Choroid plexus epithelial cell (primary cell): Measurements from ENCODE around the gene RNF103.

Experiments
- DNase-seq: peaks from one replicate; pipeline ENCODE4 v3.0.0-alpha.2; 2010; ENCODE audit warnings: low read depth
- H3K4me3 ChIP-seq: 2 replicates; pipeline ENCODE4 v1.5.1; 2011; ENCODE audit warnings: low read depth, mild to moderate bottlenecking, control low read depth, low read length, moderate library complexity
- CTCF ChIP-seq: conservative IDR thresholded peaks from 2 replicates; pipeline ENCODE4 v1.5.1; 2011; ENCODE audit warnings: low read depth, mild to moderate bottlenecking, control low read depth, inconsistent platforms, low read length, moderate library complexity

RNF103 gene

GRCh38 chr2:86577817-86578456 lies 45.7 kb downstream of the RNF103 start:
- H3K4me3 ChIP-seq: no peak overlapping the region
- TF ChIP-seq CTCF: no peak
- DNase-seq: no peak

GRCh38 chr2:86570059-86570458 lies 53.6 kb downstream of the RNF103 start:
- no peak overlapping the region for H3K4me3 ChIP-seq
- TF ChIP-seq CTCF: no peak
- DNase-seq: no peak

GRCh38 chr2:86566821-86567190 lies 56.9 kb downstream of the RNF103 start:
- H3K4me3 ChIP-seq: no peak overlapping the region
- no peak for DNase-seq
- TF ChIP-seq CTCF: no peak

- H3K4me3 ChIP-seq: no peak overlapping the region
- DNase-seq: no peak
- no peak for TF ChIP-seq CTCF
Measured at GRCh38 chr2:86566158-86566820, 57.4 kb downstream of the RNF103 start.

- no peak for DNase-seq
- peak overlapping the region; percentile 88 for H3K4me3 ChIP-seq
Measured at GRCh38 chr2:86563650-86564061, 60.0 kb downstream of the RNF103 start.

GRCh38 chr2:86562922-86563649 lies 60.6 kb downstream of the RNF103 start, which contains the start of gene CHMP3:
Gene CHMP3 (minus strand): TSS chr2:86563443. CDS start chr2:86563348, 95 bp downstream.
- TF ChIP-seq CTCF: no peak
- DNase-seq: peak; percentile 98

More at GRCh38 chr2:86563650-86564061, 60.0 kb downstream of the RNF103 start:
- TF ChIP-seq CTCF: no peak

More at GRCh38 chr2:86562922-86563649, 60.6 kb downstream of the RNF103 start, which contains the start of gene CHMP3:
- peak within 1 kb of the TSS; percentile 88 for H3K4me3 ChIP-seq
